AG04449 (cell line): ENCODE measurements around the gene NINJ1.

Experiments used
- CTCF ChIA-PET: fragments of 350-600 bp; formaldehyde crosslinking; extraction: SDS; loops from one replicate; lab custom pipeline; 2021; ENCODE audit warnings: antibody characterized with exemption; lab: Yijun Ruan, JAX
- POLR2A ChIA-PET: fragments of 400-600, 350-600 bp; formaldehyde crosslinking; extraction: SDS; loops from one replicate; lab custom pipeline; 2020; ENCODE audit warnings: antibody characterized with exemption, inconsistent platforms; lab: Yijun Ruan, JAX
- DNase-seq: peaks from one replicate; pipeline ENCODE4 v3.0.0-alpha.2; 2010; ENCODE audit warnings: low read depth, low spot score
- H3K4me3 ChIP-seq: 2 replicates; pipeline ENCODE4 v1.5.1; 2011; ENCODE audit warnings: low read depth, mild to moderate bottlenecking, control low read depth, low read length
- TF ChIP-seq, protein P1 (sequence below): IDR thresholded peaks from one replicate; pipeline ENCODE4 v1.5.1; 2011; ENCODE audit warnings: mild to moderate bottlenecking, moderate library complexity, low read length, control low read depth, inconsistent platforms; ENCODE audit not compliant: insufficient read depth; ENCODE audit errors: missing control alignments

NINJ1 gene

DNA sequence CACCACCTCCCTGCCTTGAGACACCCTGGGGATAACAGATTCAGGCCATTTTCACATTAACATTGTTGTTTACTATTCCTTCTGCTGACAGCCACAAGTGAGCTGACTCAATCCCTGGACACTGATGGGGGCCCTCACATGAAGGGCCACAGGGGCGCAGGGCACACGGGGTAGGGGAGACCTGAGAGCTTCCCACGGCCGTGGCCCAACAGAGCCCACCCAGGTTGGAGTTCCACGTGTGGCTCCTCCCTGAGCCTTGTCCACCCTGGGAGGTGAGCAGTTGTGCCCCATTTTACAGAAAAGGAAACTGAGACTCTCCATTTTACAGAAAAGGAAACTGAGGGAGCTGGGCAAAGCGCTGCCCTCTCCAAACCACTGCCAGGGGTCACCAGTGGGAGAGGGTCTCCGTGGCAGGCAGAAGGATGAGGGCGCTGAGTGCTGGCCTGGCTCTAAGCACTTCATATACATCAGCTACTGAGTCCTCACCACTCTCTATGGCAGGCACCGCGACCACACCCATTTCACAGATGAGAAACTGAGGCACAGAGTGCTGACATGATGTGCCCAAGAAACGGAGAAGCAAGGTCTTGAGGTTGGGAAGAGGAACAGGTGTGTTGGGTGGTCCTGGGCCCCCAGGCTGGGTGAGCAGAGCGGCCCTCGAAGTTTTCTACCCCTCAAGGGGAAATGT, 2.3 kb downstream of the NINJ1 start:
- TF ChIP-seq, protein P1, sequence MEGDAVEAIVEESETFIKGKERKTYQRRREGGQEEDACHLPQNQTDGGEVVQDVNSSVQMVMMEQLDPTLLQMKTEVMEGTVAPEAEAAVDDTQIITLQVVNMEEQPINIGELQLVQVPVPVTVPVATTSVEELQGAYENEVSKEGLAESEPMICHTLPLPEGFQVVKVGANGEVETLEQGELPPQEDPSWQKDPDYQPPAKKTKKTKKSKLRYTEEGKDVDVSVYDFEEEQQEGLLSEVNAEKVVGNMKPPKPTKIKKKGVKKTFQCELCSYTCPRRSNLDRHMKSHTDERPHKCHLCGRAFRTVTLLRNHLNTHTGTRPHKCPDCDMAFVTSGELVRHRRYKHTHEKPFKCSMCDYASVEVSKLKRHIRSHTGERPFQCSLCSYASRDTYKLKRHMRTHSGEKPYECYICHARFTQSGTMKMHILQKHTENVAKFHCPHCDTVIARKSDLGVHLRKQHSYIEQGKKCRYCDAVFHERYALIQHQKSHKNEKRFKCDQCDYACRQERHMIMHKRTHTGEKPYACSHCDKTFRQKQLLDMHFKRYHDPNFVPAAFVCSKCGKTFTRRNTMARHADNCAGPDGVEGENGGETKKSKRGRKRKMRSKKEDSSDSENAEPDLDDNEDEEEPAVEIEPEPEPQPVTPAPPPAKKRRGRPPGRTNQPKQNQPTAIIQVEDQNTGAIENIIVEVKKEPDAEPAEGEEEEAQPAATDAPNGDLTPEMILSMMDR, result no peak
- POLR2A ChIA-PET, result no interaction called here
- CTCF ChIA-PET, result interaction anchor here (1.5 to 1.9 kb wide), 2 partner anchors 23 to 24 kb away, joined by 5 to 6 read pairs; no protein-coding TSS in a partner anchor
- no peak for DNase-seq
- H3K4me3 ChIP-seq, result no peak overlapping the region

DNA sequence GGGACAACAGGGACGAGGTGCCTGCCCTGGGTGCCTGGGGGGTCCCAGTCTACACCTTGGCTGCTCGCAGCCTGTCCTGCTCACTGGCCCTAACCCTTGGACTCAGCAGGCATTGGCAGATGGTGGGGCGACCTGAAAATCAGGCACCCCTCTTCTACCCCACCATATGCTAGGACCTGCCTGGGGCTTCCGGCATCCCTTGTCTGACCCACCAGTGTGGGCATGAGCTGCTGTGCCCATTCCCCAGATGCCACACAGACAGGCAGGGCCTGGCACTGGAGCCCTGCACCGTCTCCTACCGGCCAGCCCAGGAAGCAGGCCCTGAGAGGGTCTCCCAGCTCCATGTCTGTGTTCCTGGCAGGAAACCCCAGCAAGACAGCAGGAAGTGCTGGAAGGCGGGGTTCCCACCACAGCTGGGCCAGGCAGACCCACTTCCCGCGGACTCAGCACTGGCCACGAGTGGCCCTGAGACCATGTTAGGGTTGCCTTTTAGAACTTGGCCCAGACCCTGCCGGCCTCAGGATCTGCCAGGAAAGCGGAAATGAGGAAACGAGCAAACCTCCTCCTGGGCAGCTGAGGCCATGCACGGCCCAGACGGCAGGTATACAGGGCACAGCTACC, 3.1 kb downstream of the NINJ1 start:
- ChIA-PET POLR2A (interaction anchor here (1.1 kb wide), 1 partner anchor 11 kb away, joined by 3 read pairs; no protein-coding TSS in a partner anchor), CTCF (interaction anchor here (0.9 to 1.9 kb wide), 3 partner anchors 20 to 24 kb away, joined by 3 to 6 read pairs (median 5); no protein-coding TSS in a partner anchor)
- TF ChIP-seq, protein P1, result no peak
- H3K4me3 ChIP-seq, result no peak overlapping the region
- no peak for DNase-seq

DNA sequence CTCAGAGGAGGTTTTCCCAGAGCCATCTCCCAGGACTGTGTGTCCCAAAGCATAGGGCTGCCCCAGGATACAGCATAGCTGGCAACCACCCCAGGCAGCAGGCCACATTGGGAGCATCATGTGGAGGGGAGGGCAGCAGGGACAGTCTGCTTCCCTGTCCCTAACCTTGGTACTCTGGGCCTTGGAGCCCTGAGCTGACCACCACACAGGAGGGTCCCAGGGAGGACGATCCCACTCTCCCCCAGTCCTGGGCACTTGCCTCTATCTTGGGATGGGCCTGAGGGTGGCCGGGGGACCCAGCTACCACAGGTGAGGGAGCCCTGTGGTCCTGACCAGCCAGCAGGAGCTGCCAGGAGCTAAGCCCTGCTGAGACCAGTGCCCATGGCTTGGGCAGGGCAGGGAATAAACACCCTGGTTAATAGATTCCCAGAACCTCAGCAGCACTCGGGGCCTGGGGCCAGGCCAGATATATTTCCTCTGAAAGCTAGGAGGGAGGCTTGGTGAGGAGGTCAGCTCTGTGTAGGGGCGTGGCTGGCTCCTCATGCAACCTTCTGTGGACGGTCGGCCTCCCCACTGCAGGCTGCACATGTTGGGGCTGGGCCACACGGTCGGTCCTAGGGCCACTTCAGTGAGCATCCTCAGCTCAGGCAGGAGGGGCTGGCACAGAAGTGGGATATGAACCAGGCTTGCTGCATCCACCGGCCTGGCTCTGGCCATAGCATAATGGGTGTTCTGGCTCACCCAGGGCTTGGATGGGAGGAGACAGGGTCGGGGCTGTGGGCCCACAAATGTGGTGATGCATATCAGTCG, 4.2 kb downstream of the NINJ1 start:
- DNase-seq, result no peak
- TF ChIP-seq, protein P1, result no peak
- CTCF ChIA-PET, result interaction anchor here (1.0 to 1.8 kb wide), 4 partner anchors 21 to 153 kb away, joined by 3 to 6 read pairs (median 4); no protein-coding TSS in a partner anchor
- no peak overlapping the region for H3K4me3 ChIP-seq
- POLR2A ChIA-PET, result interaction anchor here (1.1 kb wide), 1 partner anchor 9 kb away, joined by 3 read pairs; no protein-coding TSS in a partner anchor

DNA sequence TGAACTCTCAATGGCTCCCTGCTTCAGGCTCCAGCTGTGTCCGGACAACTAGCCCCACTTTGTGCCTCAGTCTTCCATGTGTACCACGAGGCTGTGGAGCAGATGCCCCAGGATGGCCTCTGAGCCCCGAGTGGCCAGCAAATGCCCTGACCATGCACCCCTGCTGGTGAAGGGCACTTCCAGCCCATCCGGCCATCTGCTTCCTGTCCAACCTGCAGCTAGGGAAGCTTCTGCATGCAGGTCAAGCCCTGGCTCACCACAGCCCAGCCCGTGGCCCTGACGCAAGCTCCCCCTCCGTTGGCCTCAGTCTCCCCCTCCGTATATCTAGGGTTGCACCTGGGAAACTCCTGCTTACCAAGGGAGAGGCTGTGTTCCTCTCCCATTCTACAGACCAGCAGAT, 4.8 kb downstream of the NINJ1 start:
- TF ChIP-seq, protein P1, result no peak
- no peak overlapping the region for H3K4me3 ChIP-seq
- POLR2A ChIA-PET, result interaction anchor here (1.0 kb wide), 1 partner anchor 34 kb away, joined by 4 read pairs; the partner anchor contains the start of gene CARD19
- no peak for DNase-seq
- CTCF ChIA-PET, result interaction anchor here (1.0 to 1.8 kb wide), 4 partner anchors 20 to 152 kb away, joined by 3 to 6 read pairs (median 5); no protein-coding TSS in a partner anchor

DNA sequence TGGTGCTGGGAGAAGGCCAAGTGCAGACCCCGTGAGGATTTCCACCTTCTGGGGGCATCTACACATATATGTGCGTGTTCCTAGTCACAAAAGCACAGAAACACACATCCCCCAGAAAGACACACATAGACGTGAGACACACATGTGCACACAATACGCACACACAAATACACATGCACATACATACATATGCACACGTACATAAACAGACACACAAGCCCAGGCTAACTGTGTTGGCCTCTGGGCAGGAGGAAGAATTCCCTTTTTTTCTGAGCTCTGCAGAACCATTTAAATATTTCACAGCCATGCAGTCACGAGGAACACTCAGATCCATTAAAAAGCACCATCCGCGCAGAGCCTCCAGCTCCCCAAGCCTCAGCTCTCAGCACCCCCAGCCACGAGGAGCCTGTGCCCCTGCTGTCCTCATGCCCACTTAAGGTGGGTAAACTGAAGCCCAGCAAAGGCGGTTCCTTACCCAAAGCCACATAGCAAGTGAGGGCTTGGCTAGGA, 5.3 kb downstream of the NINJ1 start:
- no peak for DNase-seq
- no peak overlapping the region for H3K4me3 ChIP-seq
- ChIA-PET POLR2A (interaction anchor here (1.0 kb wide), 1 partner anchor 33 kb away, joined by 4 read pairs; the partner anchor contains the start of gene CARD19), CTCF (interaction anchor here (1.1 to 1.8 kb wide), 3 partner anchors 19 to 31 kb away, joined by 3 to 6 read pairs (median 6); no protein-coding TSS in a partner anchor)
- TF ChIP-seq, protein P1, result no peak
